Stimulated activated CD4-positive, alpha-beta T cell treated with anti-CD3 and anti-CD28 coated beads, Interleukin-1b, Interleukin-23, amount 100 ng/mL, for 4 hours (primary cell): ENCODE results near the gene LINC01488.

Source experiments
- DNase-seq, 2 donors: peaks; one replicate each; pipeline ENCODE4 v3.0.0-alpha.2; 2020; ENCODE audit warnings: low read depth in 2 of 2

Gene LINC01488

DNA sequence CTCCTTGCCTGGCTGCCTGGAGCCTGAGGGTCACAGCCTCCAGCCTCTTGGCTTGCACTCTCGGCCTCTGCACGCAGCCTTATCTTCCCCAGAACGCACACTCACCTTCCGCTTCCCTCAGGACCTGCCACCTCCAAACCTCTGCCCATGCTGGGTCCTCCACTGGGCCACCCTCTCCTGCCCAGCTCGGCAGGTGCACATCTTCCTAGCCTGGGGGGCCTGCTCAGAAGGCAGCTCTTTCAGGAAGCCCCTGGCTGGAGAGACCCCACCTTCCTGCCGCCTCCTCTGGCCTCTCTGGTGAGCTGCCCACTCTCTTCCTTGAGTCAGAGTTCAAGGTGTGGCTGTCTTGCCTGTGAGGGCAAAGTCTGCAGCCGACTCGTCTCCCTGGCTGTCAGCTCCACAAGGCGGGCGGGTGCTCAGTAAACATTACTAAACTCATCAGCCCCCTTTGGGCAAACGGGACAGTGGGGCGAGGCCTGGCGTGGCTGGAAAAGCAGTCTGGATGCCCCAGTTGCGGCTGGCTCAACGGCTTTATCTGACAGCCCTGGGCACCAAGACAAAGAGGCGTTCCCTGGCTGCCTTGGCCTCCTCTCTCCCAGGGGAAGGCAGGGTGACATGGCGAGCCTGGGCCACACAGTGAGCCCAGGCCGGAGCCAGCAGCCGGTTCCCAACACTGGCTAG is 1.7 kb upstream of the LINC01488 start:
- DNase-seq: no peak

DNA sequence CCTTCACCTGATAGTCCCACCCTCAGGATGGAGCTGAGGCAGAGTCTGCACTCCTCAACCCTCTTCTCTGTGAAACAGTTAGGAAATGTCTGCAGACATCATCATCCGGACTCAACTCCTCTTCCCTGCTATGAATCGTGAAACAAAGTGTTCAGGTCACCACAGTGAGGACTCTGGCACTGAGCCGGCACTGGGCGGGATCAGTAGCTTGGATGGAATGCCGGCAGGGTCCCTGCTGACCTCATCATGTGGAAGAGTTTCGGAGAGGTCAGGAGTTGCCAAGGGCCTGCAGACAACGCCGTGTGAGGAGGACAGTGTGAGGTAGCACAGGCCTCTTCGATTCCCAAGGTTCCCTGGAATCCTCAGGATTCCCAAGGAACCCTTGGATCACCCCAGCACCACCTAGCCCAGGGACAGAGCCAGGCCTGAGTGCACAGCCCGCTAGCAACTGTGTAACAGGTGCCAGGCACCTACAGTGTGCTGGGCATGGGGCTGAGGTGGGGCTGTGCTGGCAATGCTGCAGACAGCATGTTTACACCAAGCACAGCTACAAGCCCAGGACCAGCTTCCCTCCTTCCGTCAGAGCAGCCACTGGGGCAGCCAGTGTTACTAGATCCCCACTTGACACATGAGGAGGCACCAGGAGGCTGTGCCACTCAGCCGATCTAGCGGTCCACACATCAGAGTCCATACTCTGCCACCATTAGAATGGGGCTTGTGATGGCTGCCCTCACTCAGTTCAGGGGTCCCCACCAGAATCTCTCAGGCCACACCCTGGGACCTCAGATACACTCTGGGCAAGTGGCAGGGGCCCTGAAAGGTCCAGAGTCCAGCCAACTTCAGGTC is 693 bp upstream of the LINC01488 start:
- DNase-seq: no peak

DNA sequence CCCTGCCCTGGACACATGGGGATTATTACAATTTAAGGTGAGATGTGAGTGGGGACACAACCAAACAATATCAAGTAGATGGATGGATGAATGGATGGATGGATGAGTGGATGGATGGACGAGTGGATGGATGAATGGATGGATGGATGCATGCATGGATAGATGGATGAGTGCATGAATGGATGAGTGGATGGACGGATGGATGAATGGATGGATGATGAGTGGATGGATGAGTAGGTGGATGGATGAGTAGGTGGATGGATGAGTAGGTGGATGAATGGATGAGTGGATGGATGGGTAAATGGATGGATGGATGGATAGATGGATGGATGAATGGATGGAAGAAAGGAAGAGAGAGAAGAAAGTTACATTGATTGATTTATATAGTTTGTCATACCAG is 859 bp downstream of the LINC01488 start:
- no peak for DNase-seq

DNA sequence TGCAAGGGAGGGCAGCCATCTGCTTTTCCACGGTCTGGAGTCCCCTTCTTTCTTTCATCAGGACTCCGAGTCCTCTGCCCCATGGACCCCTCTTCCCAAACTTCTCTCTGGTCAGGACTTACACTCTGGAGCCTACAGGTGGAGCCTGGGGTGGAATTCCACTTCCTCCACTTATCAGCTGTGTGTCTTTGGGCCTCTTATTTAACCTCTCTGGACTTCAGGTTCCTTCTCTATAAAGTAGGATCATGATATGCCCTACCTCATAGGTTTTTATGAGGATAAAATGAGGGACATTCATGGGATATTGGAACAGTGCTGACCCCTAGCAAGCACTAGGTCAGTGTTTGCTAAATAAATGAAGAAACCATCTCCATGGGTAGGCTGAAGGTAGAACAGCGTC is 1.7 kb downstream of the LINC01488 start:
- DNase-seq: no peak

DNA sequence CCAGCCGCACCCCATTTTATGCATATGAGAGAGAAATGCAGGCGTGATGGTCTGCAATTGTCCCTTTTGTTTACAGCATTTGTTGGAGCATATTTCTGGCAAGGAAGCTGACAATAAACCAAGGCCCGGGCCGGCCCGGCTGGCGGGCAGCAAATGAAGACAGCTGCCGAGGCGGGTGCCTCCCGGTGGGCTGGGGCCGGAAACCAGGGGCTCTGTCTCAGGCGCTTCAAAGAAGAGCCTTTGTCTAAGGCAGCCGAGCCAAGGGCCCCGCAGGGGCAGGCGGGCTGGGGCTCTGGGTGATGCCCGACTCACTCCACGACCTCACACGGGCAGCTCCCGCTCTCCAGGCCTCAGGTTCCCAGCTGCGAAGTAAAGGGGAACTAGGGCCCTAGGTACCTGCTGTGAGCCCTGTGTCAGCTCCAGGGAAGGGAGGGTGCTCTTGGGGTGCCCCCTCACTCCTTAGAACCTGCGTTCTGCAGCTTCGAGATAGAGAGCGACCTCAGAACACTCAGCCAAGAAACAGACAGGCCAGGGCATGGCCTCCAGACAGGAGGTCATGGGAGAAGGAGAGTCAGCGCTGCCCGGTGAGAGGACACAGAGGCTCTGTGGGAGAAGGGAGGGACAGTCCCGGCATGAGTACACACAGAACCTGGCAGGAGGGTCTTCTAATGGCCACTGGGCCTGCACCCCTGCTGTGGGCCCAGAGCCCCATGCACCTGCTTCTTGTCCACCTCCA is 2.4 kb downstream of the LINC01488 start:
- DNase-seq: no peak

DNA sequence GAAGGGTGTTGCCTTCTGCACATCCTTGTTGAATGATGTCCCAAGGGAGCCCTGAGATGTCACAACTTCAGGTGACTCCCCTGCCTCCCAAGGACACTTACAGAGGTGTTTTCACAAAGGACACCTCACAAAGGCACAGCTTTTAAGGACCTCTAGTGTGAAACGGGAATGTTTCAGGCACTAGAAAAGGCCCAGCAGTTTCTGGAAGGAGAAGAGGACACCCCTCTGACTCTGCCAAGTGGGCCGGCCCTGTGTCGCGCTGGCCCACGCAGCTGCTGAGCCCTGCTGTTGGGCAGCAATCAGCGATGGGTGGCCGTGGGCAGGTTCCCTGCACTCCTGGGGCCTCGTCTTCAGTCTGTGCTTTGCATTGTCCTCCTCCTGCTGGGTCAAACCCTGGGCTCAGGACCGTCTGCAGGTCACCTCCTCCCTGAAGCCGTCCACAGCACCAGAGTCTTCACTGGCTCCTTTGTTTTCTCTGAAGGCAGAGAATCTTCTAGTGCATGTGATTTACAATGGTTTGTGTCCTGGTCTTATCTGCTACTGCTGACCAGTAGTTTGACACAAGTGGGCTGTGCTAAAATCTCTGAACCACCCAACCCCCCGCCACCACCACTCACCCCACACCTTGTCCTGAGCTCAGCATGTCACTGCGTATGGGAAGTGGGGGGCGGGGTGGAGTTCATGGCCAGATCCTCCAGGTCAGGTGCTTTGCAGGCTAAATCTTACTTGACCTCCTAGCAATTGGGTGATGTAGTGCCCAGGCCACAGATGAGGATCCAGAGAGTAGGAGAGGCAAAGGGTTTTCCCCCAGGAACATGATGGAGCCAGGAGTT is 3.2 kb downstream of the LINC01488 start:
- DNase-seq: no peak

DNA sequence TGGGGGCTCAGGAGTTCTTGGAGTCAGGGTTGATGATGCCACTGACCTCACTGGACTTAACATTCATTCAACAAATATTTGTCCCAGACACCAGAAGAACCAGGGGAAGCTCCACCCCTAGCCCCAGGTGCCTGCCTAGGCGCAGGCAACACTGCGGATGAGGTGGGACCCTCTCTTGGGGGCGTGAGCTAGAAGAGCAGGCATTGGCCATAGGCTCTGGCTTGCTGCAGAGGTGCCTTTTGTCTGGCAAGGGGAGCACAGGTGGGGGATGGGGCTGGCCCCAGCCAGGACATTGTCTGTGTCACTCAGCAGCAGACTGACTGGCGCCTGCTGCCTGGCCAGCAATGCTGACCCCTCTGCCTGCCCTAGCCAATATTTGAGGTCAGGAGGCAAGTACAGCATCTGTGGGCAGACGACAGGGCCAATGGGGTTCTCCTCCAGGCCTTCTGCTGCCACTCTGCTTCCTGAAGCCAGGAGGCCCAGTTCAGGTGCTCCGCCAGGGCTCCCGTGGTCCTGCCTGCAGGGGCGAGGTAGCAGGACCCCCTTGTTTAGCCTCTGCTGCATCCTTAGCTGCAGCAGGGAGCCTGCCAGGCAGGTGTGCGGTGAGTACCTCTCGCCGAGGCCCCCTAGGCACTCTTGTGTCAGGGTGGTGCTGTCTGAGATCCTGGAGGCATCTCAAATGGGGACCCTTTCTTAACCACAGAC is 4.0 kb downstream of the LINC01488 start:
- no peak for DNase-seq

DNA sequence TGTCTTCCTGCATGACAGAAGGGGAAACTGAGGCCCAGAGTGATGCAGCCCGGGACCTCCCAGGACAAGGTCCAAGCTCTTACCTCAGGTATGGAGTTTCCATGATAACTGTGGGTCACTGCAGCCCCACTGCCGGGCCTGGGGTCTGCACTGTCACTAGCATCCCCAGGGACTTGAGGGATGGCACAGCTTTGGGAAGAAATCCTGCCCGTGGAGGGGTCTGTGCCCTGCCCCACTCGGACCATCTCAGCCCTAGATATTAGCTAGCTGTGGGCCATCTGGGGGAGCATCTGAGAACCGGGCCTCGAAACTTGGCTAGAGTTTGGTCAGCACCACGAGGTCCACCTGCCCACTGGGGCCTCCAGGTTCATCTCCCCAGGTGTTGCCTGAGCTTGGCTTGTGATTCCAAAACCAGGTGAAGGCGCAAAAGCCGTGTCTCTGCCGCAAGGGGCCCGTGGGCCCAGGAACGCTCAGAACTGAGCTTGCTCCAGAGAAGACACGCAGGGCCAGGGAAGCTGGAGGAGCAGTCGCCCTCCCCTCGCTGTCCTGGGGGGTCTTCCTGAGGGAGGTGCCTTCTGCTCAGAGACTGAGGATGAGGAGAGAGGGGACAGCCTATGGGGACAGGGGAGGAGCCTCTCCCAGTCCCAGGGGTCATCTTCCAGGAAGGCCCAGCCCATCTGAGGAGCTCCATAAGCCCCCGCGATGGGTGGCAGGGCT is 4.8 kb downstream of the LINC01488 start:
- DNase-seq: no peak

DNA sequence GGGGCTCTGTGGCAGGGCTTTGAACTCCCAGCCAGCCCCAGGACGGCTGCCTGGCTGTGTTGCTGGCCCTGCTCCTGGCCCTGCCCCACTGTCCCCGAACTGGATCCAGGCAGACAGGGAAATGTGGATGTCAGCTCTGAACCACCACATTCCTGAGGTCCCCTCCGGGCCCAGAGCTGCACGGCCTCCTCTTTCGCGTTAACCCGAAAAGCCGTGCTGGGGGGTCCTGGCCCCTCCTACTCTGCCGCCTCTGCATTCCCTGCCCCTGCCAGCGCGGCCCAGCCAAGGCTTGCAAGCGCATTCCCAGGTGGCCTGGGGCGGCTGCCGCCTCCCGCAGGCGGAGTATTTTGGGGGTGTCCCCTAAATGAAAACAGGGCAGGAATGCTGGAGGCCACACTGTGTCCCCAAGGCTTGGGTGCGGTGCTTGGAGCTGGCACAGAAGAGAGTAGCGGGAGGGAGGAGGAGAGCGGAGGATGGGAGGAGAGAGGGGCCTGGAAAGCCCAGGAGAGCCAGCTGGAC is 5.4 kb downstream of the LINC01488 start:
- DNase-seq: no peak

DNA sequence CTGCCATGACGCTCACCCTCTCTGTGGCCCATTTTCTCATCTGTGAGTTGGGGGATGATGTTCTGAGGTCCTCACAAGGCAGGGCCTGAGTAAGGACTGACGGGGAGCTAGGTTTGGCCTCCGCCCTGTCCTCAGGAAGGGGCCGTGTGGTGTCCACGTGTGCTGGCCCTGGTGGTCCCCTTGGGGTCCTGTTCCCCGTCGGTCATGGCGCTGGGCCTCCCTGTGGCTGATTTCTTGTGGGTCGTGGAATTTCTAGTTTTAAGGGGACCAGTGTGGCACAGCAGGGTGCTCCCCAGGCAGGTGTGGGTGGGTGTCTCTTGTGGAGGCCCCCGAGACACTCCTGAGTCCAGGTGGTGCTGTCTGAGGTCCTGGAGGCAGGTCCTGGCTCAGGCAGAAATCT is 5.9 kb downstream of the LINC01488 start:
- DNase-seq: no peak

DNA sequence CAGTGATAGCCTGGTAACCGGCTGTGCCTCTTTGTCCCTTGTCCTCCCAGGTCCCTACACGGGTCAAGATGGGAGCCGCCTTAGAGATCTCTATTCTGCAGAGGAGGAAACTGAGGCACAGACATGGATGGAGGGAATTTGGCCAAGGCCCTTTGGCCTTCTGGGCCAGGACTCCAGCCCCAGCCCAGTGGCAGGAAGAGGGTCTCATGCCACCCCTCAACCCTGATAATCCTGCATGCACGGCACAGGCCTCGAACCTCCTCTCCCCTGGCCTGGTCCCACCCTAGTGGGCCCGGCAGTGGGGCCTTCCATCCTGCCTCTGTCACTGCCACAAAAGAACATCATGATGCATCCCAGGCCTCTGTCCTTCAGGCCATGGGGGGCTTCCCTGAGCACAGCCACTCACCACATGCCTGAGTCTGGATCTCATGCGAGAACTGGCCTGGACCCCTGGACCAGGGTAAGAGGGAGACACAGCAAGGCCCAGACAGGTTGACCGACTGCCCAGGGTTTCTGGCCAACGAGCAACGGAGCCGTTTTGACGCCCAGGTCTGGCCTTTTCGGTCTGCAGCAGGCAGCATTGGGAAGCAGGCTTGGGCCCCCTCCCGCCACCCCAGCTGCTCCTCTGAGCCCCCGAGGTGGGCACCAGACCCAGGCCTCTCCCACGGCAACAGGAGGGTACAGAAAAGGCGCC is 6.5 kb downstream of the LINC01488 start:
- DNase-seq: no peak

DNA sequence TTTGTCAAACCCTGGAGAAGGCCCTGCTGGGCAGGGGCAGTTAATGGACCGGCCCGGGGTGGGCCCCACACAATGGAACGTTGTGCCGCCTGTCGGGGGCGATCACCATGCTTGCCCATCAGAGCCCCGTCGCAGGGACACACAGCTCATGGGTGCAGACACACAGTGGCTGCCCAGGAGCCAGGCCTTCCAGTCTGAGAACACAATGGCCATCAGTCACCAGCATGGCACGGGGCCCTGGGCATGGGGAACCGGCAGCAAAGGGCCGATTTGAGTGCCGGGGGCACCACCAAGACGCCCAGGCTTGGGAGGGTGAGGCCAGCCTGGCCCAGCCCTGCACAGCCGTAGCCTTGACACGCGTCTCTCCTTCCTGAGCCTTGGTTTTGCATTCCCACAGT is 7.1 kb downstream of the LINC01488 start:
- DNase-seq: no peak

DNA sequence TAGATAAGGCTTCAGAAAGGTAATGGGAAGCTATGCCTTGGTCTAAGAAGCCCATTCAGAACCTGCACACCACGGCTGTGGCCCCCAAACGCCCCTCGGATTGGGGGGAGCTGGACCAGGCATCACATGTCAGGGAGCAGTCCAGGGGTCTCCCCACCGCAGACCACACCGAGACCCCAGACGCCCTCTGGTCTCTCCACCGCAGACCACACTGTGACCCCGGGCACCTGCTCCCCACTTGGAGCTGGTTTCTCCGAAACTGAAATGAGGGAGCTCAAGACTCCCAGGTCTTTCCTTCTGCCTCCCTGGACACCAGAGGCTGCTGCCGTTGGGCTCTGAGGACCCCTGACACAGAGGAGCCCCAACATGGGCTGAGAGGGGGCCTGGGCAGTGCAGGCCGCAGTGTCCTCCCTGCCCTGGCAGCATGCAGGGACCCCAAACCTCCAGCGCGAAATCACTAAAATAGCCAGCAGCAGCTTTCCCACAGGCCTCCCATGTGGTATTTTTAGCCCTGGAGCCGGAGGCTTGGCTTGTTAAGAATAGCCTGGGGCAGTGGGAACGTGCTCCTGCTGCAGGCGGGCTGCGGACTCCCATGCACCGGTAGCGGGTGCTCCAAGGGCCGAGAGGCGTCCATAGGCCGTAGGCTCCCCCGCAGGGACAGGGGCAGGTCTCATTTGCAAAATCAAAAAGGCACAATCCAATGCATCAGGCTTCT is 7.7 kb downstream of the LINC01488 start:
- no peak for DNase-seq

DNA sequence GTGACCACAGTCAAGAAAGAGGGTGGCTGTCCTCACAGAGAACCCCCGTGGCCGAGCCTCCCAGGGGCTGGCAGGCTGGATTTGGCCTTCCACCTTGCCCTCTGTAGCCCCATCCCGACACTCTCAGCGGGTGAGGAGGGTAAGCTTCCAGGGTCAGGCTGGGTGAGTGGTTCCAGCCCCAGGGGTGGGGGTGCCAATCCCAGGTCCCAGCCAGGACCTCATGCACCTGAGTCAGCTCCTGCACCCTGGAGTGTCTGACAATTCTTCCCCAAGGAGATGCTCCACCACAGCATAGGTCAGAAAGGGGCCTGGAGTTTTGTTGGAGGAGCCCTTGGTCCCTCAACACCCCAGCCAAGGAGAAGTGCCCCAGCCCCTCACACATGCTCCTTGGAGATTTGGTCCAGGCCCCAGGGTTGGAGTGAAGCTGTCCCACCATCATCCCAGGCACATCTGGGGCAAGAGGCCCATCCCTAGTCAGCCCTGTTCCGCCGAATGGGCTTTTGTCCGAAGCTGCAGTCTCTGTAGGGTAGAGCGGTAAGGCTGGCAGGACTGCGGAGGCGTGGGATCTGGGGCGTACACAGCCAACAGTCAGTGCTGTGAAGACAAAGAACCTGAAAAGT is 8.4 kb downstream of the LINC01488 start:
- no peak for DNase-seq

DNA sequence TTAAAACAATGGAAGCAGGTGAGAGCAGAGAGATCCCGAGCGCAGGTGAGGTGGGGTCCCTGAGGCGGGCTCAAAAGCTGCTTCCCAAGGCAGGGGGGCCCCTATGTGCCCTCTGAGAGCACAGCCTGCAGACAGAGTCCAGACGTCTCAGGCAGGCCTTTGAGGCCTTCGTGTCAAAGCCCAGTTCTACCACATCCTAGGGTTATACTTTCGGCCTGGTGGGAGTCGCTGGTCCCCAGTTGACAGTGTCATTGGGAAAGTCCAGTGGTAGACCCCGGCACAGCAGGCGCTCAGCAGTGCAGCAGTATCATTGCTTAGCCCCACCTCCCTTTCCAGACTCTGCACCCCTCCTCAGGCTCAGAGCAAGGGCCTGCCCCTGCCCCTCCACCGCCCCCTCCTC is 9.1 kb downstream of the LINC01488 start:
- DNase-seq: no peak

DNA sequence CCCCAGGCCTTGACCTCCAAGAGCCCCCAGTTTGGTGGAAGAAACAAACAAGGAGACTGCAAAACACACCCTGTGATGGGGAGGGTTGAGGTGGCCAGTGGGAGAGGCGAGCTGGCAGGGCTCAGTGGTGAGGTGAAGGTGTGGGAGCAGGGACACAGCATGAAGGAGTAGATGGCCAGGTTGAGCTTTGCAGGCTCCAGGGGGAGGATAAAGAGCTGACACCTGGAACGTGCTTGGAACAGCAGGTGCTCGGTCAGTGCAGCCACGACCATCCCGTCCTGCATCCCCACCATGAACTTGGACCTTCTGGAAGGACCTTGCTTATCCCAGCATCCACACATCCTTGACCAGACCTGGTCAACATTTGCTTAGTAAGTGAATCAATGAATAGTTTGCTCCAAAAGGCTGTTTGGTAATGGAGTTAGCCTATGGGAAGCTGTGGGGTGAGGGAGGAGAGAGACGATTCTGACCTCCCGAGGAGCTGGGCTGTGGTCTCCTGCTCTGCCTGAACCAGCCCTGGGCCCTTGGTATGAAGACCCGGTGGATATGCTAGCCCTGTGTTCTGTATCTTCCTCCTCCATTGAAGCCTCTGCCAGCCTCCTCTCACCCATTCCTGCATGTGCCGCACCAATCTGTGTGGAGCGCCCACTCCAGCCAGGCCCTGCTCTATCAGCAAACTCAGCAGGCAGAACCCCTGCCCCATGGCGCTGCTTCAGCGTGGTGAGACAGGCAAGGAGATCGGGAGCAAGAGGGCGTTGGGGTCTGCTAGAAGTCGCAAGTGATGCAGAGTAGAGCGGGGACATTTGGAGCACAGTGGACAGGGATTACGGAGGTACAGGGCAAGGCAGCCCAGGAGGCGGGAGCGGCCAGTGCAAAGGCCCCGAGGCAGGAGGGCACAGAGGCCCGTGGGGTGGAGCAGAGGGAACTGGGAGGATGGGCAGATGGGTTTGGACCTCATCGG is 9.9 kb downstream of the LINC01488 start:
- no peak for DNase-seq
